Activated naive CD4-positive, alpha-beta T cell treated with anti-CD3 and anti-CD28 coated beads, Interleukin-2, amount 50 U/mL, for 72 hours (primary cell): Measurements from ENCODE around the gene SLC18A2. TPM values are rescaled to one million over a fixed set of nuclear protein-coding genes. Genes with fewer than 3 reads are reported as not detected.
A peak's percentile ranks its signal among the peaks of the same experiment; 100 is the strongest.

Experiments used
- ATAC-seq, 2 donors: fragments of 150-1000 bp; cut with Tn5 transposase; 2 replicates each; pipeline ENCODE4 v1.10.0; 2021; ENCODE audit warnings: mild to moderate bottlenecking in 2 of 2, moderate library complexity in 2 of 2
- DNase-seq, 2 donors: peaks; one replicate each; pipeline ENCODE4 v3.0.0; 2021 to 2022; ENCODE audit warnings: low spot score in 2 of 2
- H3K27ac Mint-ChIP-seq, 2 donors: one replicate each; pipeline ENCODE4 v1.8.0; 2022; ENCODE audit warnings: mild to moderate bottlenecking in 2 of 2, mixed read lengths in 2 of 2
- H3K36me3 Mint-ChIP-seq, 2 donors: one replicate each; pipeline ENCODE4 v1.8.0; 2022; ENCODE audit warnings: mixed read lengths in 2 of 2
- H3K9me3 Mint-ChIP-seq, 2 donors: one replicate each; pipeline ENCODE4 v1.8.0; 2022; ENCODE audit warnings: mixed read lengths in 2 of 2
- total RNA-seq, 2 donors: library from RNA; stranded (reverse); gene quantifications; one replicate each; pipeline ENCODE4 v1.2.3, GENCODE V29; 2022

SLC18A2 gene
- total RNA-seq, result under 1 TPM; 0.06 to 0.09 TPM

DNA sequence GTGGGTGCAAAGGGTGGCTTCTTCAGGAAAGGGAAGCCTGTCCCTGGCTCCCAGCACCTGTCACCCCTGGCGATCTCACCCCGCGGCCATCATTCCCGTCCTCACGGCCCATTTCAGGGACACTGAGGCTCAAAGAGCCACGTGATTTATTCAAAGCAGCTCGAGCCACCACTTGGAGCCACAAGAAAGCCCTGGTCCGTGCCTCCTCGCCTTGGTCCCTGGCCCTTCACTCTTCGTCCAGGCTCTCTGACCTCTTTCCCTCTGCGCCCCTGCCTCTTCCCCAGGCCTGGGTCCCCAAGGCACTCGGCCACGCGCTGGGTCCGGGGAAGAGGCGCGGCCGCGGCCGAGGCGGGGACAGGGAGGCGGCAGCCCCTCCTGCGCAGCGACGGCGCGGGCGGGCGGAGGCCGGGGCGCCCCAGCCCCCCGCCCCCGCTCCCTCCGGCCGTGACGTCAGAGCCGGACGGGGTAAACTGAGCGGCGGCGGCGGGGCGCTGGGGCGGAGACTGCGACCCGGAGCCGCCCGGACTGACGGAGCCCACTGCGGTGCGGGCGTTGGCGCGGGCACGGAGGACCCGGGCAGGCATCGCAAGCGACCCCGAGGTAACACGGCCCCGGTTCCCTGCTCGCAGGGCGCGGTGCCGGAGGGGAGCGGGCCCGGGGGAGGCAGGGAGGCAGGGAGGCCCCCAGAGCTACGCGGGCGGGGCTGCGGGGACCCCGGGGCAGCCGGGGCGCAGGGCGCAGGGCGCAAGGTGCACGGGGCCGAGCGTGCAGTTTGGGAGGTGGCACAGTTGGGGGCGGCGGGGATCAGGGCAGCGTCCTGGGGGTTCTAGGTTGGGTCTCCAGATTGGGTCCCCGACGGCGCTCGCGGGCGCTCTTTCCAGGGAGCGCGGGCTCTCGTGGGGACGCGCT, at the start of gene SLC18A2:
SLC18A2 (plus strand) TSS at position 494 of the 909 bp plus-strand sequence. CDS start 580 bp downstream, outside the sequence.
- ATAC-seq (peak in 1 of 2 donors; percentile 30), DNase-seq (no peak)
- H3K27ac Mint-ChIP-seq, result no peak within 1 kb of the TSS
- H3K36me3 Mint-ChIP-seq, result no peaks in the 10 kb centered on the region
- no peaks in the 10 kb centered on the region for H3K9me3 Mint-ChIP-seq

DNA sequence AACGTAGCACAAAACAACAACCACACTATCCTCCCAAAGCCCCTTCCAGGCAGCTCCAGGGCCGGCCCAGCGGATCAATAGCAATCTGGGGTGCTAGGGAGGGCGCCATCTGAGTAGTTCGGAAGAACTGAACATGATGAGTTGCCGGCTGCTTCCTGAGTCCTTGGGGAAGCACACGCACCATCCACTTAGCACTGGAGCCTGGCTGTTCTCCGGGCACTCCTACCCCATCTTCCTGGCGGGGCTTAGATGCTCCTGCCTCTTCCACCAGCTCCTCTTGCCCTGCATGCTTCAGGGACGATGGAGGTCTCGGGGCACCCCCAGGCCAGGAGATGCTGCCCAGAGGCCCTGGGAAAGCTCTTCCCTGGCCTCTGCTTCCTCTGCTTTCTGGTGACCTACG, 43.7 kb upstream of the SLC18A2 start, which contains the start of gene KCNK18:
KCNK18 (plus strand) TSS at position 301 of the 400 bp plus-strand sequence; CDS start at position 301, 0 bp downstream.
- H3K9me3 Mint-ChIP-seq, result peaks cover 0 to 5% of the 10 kb centered on the region in 2 donors
- DNase-seq (no peak), ATAC-seq (no peak)
- no peaks in the 10 kb centered on the region for H3K36me3 Mint-ChIP-seq
- no peak within 1 kb of the TSS for H3K27ac Mint-ChIP-seq

DNA sequence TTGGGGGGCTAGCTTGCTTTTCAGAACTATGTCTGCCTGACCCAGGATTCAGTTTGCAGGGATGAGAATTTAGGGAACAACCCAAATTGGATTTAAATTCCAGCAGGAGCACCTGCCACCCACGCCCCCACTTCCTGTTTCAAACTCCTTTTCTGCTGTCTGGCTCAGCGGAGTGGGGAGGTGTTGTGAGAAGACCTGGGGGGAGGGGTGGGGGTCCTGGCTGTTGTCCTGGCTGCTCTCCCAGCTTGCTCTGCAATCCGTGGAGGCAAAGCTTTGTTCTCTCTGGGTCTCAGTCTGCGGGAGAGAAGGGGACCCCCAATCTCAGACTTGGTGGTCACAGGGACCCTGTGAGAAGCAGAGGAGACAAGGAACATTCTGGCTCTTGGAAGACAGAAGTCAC, 42.8 kb upstream of the SLC18A2 start:
- H3K36me3 Mint-ChIP-seq, result no peaks in the 10 kb centered on the region
- DNase-seq (no peak), ATAC-seq (no peak)
- no peak overlapping the region for H3K27ac Mint-ChIP-seq
- peaks cover 0 to 5% of the 10 kb centered on the region in 2 donors for H3K9me3 Mint-ChIP-seq

DNA sequence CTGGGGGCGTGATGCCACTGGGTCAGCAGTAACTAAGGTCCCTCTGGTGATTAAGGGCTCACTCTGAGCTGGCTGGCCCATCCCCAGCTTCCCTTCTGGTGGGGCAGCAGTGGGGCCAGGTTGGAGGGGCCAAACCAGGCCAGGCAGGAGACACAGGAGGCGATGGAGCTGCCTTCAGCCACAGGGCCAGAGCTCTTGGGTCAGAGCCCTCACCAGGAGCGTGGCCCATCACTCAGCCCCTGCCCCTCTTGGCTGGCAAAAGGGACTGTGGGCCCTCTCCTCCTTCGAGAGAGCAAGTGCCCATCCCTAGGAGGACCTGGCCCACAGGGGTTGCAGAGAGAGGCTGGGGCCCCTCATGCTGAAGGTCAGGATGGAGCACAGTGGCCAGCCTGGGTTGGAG, 39.1 kb upstream of the SLC18A2 start:
- DNase-seq (no peak), ATAC-seq (no peak)
- H3K27ac Mint-ChIP-seq, result no peak overlapping the region
- H3K36me3 Mint-ChIP-seq, result no peaks in the 10 kb centered on the region
- peaks cover 0 to 3% of the 10 kb centered on the region in 2 donors for H3K9me3 Mint-ChIP-seq

DNA sequence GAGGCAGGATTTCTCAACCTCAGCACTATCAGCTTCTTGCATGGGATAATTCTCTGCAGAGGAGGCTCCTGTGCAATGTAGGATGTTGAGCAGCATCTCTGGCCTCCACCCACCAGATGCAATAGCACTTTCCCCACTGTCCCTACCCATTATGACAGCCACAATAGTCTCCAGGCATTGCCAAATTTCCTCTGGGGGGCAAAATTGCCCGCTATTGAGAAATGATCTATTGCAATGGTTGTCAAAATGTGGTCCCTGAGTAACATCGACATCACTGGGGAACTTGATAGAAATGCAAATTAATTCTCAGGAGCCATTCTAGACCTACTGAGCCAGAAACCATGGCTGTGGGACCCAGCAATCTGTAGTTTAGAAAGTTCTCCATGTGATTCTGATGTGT, 36.6 kb upstream of the SLC18A2 start:
- no peaks in the 10 kb centered on the region for H3K36me3 Mint-ChIP-seq
- peaks cover 0 to 3% of the 10 kb centered on the region in 2 donors for H3K9me3 Mint-ChIP-seq
- no peak overlapping the region for H3K27ac Mint-ChIP-seq
- ATAC-seq (no peak), DNase-seq (no peak)

DNA sequence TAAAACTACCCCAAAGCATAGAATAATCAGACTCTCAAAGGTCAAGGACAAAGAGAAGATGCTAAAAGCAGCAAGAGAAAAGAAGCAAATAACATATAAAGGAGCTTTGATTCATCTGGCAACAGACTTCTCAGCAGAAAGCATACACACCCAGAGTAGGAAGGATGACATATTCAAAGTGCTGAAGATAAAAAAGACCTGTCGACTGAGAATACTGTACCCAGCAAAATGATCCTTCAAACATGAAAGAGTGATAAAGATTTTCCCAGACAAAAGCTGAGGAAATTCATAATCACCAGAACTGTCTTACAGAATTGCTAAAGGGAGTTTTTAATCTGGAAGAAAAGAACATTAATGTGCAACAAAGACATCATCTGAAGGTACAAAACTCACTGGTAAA, 28.7 kb upstream of the SLC18A2 start:
- no peak overlapping the region for H3K27ac Mint-ChIP-seq
- H3K36me3 Mint-ChIP-seq, result peaks cover 6 to 15% of the 10 kb centered on the region in 2 donors
- DNase-seq (no peak), ATAC-seq (no peak)
- H3K9me3 Mint-ChIP-seq, result peaks cover 13 to 14% of the 10 kb centered on the region in 2 donors

DNA sequence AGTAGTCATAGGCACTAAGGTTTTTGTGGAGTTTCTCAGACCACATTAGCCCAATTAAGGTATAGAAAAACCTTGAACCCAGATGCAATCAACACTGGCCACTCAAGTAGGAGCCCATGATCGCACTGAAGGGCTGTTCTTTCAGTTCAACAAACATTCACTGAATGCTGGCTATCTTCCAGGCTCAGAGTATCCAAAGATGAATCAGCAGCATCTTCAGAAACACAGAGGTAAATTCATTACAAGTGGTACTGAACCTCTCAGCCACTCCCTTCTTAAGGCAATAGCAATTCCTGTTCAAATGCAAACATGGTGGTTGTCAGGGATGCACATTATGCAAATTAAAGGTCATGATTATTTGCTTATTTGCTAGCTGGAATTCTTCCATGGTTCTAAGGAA, 26.5 kb upstream of the SLC18A2 start:
- Mint-ChIP-seq H3K9me3 (peaks cover 13 to 14% of the 10 kb centered on the region in 2 donors), H3K27ac (no peak overlapping the region), H3K36me3 (peaks cover 6 to 15% of the 10 kb centered on the region in 2 donors)
- DNase-seq, result no peak
- no peak for ATAC-seq

DNA sequence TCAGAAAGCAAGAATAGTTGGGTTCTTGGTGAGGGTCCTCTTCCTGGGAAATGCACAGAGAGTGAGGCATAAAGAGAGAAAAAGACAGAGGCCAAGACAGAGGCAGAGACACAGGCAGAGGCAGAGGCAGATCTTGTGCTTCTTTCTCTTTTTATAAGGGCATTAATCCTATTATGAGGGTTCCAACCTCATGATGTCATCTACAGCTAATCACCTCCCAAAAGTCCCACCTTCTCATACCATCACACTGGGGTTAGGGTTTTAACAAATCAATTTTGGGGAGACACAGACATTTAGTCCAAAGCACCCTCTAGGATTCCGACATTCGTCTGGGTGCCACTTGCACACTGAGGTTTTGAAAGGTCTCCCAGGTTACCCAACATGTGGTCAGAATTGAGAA, 25.8 kb upstream of the SLC18A2 start:
- Mint-ChIP-seq H3K9me3 (peaks cover 13 to 14% of the 10 kb centered on the region in 2 donors), H3K36me3 (peaks cover 6 to 15% of the 10 kb centered on the region in 2 donors), H3K27ac (no peak overlapping the region)
- no peak for ATAC-seq
- no peak for DNase-seq

DNA sequence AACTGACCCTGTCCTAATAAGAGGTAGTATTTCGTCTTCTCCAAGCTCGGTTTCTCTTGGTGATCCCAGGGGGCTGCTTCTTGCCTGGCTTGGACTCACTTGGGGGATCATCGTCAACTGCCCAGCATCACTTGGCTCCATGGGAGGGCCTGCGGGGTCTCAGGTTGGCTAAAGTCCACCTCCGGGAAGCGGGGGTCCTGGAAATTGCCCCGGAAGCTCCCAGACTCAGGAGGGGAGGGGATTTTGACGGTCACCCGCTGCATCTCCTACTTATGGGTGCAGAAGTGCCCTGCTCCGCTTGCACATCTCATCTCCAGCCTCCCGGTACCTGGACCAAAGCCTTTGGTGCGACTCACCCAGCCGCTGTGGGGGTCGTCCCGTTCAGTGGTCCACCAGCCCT, 24.9 kb upstream of the SLC18A2 start:
- Mint-ChIP-seq H3K9me3 (peaks cover 13 to 14% of the 10 kb centered on the region in 2 donors), H3K36me3 (peaks cover 5 to 13% of the 10 kb centered on the region in 2 donors), H3K27ac (no peak overlapping the region)
- DNase-seq (no peak), ATAC-seq (no peak)

DNA sequence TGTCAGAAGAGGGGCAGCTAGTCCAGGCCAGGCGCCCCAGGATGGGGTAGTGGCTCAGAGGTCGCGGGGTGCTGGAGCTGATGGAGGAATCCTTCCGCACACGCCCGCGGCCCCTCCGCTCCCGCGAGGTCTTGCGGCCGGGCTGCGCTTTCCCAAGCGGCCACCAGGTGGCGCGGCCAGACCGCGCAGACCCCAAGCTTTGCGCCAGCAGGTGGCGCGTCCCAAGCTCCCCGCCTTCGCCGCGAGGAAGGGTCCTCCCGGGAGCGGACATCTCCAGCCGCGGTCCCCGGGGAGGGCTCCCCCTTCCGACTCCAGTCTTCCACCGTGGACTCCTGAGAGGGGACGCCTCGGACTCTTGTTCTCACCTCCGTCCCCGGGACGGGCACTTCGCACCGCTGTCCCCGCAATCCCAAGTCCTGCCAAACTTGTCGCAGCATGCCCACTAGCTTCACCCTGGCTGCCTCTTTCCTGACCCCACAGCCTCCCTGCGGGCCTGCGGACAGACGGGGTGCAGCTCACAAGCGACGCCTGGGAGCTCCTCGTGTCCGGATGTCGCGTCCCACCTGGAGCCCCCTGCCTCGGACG, 24.2 kb upstream of the SLC18A2 start:
- peak overlapping the region in 1 of 2 donors; percentile 79 for H3K27ac Mint-ChIP-seq
- H3K36me3 Mint-ChIP-seq, result peaks cover 0 to 7% of the 10 kb centered on the region in 2 donors
- peak; percentile 84 to 86 for ATAC-seq
- peaks cover 7 to 8% of the 10 kb centered on the region in 2 donors for H3K9me3 Mint-ChIP-seq
- DNase-seq, result peak; percentile 76 to 80

DNA sequence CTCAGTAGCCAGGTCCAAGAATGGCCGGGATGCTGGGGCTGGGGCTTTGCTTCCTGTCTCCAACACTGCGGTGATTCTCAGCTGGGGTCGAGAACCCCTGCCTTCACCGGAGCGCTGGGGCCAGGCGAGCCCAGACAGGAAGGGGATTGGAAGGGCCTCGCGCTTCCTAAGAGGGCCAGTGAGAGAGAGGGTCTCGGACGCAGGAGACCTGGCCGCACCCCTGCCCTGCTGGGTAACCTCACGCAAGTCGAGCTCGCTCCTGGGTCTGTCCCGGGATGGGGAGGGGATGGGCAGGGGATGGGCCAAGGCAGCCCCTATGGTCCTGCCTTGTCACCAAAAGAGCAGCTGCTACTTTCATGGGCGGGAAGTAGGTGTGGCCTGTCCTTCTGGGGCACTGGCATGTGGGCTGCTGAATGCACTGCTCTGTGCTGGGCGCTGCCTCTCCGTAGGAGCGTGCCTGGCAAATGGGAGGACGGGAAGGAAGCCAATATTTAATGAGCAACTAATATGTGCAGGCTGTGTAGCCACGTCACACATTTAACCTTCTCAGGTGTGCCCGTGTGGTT, 23.6 kb upstream of the SLC18A2 start:
- peaks cover 0 to 2% of the 10 kb centered on the region in 2 donors for H3K36me3 Mint-ChIP-seq
- DNase-seq, result peak in 1 of 2 donors; percentile 15
- H3K9me3 Mint-ChIP-seq, result peaks cover 1 to 4% of the 10 kb centered on the region in 2 donors
- peak; percentile 55 to 59 for ATAC-seq
- peak overlapping the region in 1 of 2 donors; percentile 79 for H3K27ac Mint-ChIP-seq

DNA sequence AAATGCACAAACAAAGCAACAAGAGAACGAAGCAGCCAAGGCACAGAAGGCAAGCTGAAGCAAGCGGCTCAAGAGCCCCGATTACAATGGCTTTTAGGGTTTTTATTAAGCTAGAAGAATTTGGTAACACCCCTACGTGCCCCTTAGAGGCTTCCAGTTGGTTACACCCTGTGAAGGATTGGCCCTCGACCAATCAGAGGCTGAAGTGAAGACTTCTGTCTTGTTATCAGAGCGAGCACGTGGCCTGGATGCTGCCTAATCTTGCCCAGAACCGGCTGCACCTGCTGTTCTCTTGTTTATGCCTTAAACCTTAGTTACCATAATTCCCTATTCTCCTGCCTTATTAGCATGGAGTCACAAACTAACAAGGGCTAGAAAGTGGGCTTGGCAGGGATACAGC, 22.3 kb upstream of the SLC18A2 start:
- Mint-ChIP-seq H3K27ac (no peak overlapping the region), H3K36me3 (no peaks in the 10 kb centered on the region), H3K9me3 (no peaks in the 10 kb centered on the region)
- no peak for ATAC-seq
- DNase-seq, result no peak

DNA sequence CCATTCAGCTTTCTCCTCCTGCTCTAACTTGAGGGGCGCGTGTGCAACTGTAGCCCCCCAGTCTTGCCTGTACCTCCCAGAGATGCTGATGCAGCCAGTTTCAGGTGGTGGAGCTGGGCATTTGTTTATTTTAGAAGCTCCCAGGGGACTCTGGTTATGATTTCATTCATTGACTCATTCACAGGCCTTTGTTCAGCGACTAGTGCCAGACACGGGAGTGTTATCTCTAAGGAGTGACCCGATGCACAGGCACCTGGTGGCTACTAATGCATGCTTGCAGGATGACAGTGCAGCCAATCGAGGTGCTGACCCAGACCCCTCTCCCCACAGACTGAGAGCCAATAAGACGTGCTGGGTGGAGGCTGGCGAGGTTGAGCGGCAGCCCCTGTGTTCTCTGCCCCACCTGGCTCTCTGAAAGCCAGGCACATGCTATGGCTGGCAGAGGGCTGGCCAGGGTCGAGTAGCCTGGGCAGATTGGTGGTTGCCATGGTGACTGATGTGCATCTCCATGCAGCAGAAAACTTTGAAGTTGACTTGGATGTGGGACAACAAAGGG, 19.7 kb upstream of the SLC18A2 start:
- ATAC-seq, result no peak
- no peaks in the 10 kb centered on the region for H3K9me3 Mint-ChIP-seq

DNA sequence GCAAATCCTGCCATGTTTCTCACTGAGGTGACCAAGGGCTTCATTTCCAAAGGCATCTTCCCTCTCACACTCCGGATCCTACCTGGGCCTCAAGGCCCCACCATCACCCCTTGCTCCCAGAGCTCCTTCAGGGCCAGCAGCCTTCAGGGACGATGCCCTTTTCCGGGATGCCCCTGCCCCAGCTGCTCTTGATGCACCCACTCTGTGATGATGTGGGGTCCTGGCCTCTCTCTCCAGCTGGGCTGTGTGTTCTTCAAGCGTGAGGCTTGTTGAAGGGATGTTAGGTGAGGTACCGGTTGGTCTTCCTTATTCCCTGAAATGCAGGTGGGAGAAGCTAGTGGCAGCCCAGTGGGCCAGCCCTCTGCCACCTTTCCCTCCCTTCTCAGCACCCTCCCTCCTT, 18.4 kb upstream of the SLC18A2 start:
- DNase-seq (no peak), ATAC-seq (no peak)
- Mint-ChIP-seq H3K9me3 (no peaks in the 10 kb centered on the region), H3K36me3 (no peaks in the 10 kb centered on the region), H3K27ac (no peak overlapping the region)

More for the DNA sequence above, 19.7 kb upstream of the SLC18A2 start:
- no peak for DNase-seq
- no peaks in the 10 kb centered on the region for H3K36me3 Mint-ChIP-seq
- H3K27ac Mint-ChIP-seq, result no peak overlapping the region

DNA sequence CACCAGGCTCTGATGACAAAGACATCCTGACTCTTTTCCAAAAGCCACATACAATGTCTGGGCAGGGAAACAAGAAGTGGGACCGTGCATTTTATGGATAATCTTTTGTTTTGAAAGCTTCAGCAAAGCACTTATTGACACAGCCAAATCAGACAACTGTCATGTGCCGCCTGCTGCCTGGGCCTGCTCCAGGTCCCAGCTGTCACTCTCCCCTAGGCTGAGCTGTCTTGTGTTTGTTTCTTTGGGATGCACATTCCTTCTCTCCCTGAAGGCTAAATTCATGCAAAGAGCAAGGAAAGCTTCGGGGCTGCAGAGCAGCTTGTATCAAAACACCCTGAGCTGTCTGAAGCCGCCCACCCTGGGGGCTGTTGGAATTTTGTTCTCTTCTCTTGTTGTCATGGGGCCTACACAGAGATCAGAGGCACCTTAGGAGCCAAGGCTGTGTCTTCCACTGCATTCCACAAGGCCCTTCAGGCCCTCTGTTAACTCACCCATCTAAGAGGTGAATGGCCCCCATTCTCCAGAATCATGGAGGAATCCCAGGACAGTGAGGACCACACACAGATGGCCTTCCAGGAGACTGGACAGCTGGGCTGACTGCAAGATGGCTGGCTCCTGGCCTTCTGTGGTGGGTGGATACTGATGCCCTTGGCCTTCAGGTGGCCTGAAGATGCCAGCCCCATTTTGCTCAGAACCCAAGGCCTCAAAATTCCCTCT, 17.8 kb upstream of the SLC18A2 start:
- Mint-ChIP-seq H3K36me3 (no peaks in the 10 kb centered on the region), H3K27ac (no peak overlapping the region), H3K9me3 (no peaks in the 10 kb centered on the region)
- ATAC-seq, result no peak
- no peak for DNase-seq

DNA sequence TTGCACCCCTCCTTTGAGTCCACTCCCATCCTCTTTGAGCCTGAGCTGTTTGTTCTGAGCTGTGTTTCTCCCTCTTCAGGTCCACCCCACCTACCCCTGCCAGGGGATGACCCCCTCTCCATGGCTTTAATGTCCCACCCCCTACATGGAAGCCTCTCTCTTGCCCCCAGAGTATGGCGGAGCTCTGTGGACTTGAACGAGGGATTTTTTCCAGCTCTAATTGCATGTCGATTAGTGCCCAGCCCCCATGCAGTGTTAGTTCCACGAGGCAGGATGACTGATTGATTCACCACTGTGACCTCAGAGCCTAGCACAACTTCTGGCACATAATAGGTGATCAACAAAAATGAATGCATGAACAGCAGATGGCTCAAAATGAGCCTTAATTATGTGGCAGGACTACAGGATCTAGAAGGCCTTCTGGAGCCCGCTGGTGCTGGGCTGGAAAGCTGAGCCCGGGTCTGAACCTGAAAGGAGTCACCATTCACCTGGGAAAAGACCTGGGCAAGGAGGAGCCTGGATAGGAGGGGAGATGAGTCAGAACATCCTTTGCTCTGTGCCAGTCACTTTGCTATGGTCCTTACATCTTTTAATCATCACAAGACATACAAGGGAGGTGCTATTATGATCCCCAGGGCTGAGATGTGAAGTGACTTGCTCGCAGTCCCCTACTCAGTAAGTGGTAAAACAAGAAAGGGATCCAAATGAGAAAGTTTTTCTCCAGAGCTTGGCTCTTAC, 17.1 kb upstream of the SLC18A2 start:
- ATAC-seq, result no peak
- H3K36me3 Mint-ChIP-seq, result no peaks in the 10 kb centered on the region
- no peaks in the 10 kb centered on the region for H3K9me3 Mint-ChIP-seq
- no peak overlapping the region for H3K27ac Mint-ChIP-seq
- no peak for DNase-seq
